Thyroid gland (tissue), 4 donors: Measurements from ENCODE around the gene PDE3B. TPM values are rescaled to one million over a fixed set of nuclear protein-coding genes. Genes with fewer than 3 reads are reported as not detected.
"Not testable (repeated sequence)": the region's sequence is repeated elsewhere in the genome, so short reads cannot be mapped to it uniquely, and the experiment has no call there.

Source experiments
- DNase-seq, 2 donors: peaks; one replicate each; pipeline ENCODE4 v3.0.0-alpha.2; 2019
- H3K27ac ChIP-seq, 3 donors: fragments of 200-600 bp; sonication (generic); 1 replicate in 2 of 3; 2 replicates in 1 of 3; pipeline ENCODE4 v1.5.1; 2016 to 2019; ENCODE audit warnings: mild to moderate bottlenecking in 1 of 3, moderate library complexity in 1 of 3
- H3K27me3 ChIP-seq: fragments of 200-600 bp; sonication (generic); one replicate; pipeline ENCODE4 v1.5.1; 2019
- H3K36me3 ChIP-seq, 2 donors: fragments of 200-600 bp; sonication (generic); one replicate each; pipeline ENCODE4 v1.5.1; 2016 to 2019
- H3K4me1 ChIP-seq, 2 donors: fragments of 200-600 bp; sonication (generic); one replicate each; pipeline ENCODE4 v1.5.1; 2017 to 2019
- H3K4me3 ChIP-seq, 3 donors: fragments of 200-600 bp; sonication (generic); replicated peaks in 1 of 3; 1 replicate in 2 of 3; 2 replicates in 1 of 3; pipeline ENCODE4 v1.5.1; 2016; ENCODE audit warnings: mild to moderate bottlenecking in 1 of 3
- H3K9me3 ChIP-seq: fragments of 200-600 bp; sonication (generic); one replicate; pipeline ENCODE4 v1.5.1; 2017
- POLR2A ChIP-seq, 2 donors: fragments of 450-650 bp; IDR thresholded peaks; one replicate each; pipeline ENCODE4 v1.6.1; 2017; ENCODE audit warnings: antibody characterized with exemption in 2 of 2, mild to moderate bottlenecking in 2 of 2, moderate library complexity in 1 of 2
- WGBS, 2 donors: methylation state at CpG; one replicate each; pipeline ENCODE4 v1.1.5; 2017; 5-methylcytosine and 5-hydroxymethylcytosine counted together
- intact Hi-C: fragments of 100-400 bp; cut with DNase I; formaldehyde crosslinking; loops from one replicate; pipeline ENCODE4 v1.15.1; 2023
- total RNA-seq, 4 donors: library from RNA; depleted of rRNA; stranded (reverse); fragments of >200 nt; gene quantifications; one replicate each; pipeline ENCODE4 v1.2.3, GENCODE V29; 2016
- TF ChIP-seq, protein P1 (sequence below), 6 experiments: fragments of 200-600 bp in 3 of 6; fragments of 450-650 bp in 3 of 6; sonication (generic) in 3 of 6; IDR thresholded peaks; one replicate each; pipeline ENCODE4 v1.5.1; 2016 to 2019; ENCODE audit warnings: antibody characterized with exemption in 6 of 6, mild to moderate bottlenecking in 2 of 6, inconsistent platforms in 1 of 6, moderate library complexity in 1 of 6

PDE3B gene
- total RNA-seq, 4 donors from 2014 or later: 2.0 to 3.9 (median 3.2) TPM

- Histone ChIP-seq H3K9me3 (no peaks in the 10 kb centered on the region), H3K27ac (no peak overlapping the region), H3K27me3 (no peaks in the 10 kb centered on the region), H3K36me3 (no peaks in the 10 kb centered on the region), H3K4me1 (no peaks in the 10 kb centered on the region), H3K4me3 (no peak overlapping the region)
- TF ChIP-seq, protein P1, sequence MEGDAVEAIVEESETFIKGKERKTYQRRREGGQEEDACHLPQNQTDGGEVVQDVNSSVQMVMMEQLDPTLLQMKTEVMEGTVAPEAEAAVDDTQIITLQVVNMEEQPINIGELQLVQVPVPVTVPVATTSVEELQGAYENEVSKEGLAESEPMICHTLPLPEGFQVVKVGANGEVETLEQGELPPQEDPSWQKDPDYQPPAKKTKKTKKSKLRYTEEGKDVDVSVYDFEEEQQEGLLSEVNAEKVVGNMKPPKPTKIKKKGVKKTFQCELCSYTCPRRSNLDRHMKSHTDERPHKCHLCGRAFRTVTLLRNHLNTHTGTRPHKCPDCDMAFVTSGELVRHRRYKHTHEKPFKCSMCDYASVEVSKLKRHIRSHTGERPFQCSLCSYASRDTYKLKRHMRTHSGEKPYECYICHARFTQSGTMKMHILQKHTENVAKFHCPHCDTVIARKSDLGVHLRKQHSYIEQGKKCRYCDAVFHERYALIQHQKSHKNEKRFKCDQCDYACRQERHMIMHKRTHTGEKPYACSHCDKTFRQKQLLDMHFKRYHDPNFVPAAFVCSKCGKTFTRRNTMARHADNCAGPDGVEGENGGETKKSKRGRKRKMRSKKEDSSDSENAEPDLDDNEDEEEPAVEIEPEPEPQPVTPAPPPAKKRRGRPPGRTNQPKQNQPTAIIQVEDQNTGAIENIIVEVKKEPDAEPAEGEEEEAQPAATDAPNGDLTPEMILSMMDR (IDR thresholded peaks at IDR 0.05): no peak
- TF ChIP-seq POLR2A (IDR thresholded peaks at IDR 0.05): no peak
- 52 to 81% methylated on average over 5 of the region's 5 CpGs for WGBS, 2 donors
- no peak for DNase-seq
- intact Hi-C loops: no loop called here
These were observed 99.4 kb downstream of the PDE3B start for GRCh38 chr11:14742849-14743559.

DNA sequence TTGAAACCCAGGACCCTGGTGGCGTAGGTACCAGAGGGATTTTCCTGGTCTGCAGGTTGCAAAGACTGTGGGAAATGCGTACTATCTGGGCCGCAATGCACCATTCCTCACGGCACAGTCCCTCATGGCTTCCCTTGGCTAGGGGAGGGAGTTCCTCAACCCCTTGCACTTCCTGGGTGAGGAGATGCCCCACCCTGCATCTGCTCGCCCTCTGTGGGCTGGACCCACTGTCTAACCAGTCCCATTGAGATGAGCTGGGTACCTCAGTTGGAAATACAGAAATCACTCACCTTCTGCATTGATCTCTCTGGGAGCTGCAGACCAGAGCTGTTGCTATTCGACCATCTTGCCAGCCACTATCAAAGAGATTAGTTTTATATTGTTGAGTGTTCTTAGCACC lies 100.1 kb downstream of the PDE3B start:
- H3K27ac ChIP-seq, H3K27me3 ChIP-seq, H3K9me3 ChIP-seq, H3K36me3 ChIP-seq, DNase-seq, intact Hi-C loops, H3K4me1 ChIP-seq, H3K4me3 ChIP-seq: not testable (repeated sequence)
- 86 to 93% methylated on average over 6 of the region's 6 CpGs for WGBS, 2 donors

DNA sequence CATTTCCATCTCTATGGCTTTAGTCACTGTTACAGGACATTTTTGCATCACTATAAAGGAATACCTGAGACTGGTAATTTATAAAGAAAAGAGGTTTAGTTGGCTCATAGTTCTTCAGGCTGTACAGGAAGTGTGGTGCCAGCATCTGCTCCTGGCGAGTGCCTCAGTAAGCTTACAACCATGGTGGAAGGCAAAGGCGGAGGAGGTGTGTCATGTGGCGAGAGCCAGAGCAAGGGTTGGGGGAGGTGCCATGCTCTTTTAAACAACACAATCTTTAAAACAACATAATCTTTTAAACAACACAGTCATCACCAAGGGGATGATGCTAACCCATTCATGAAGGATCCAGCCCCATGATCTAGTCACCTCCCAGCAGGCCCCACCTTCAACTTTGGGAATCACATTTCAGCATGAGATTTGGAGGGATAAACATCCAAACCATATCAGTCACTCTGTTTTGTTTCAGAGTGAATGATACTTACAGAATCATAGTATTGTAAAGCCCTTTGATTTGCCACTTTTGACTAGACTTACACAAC lies 103.3 kb downstream of the PDE3B start:
- Histone ChIP-seq H3K4me1 (no peaks in the 10 kb centered on the region), H3K4me3 (no peak overlapping the region), H3K9me3 (no peaks in the 10 kb centered on the region), H3K27me3 (no peaks in the 10 kb centered on the region), H3K27ac (no peak overlapping the region), H3K36me3 (no peaks in the 10 kb centered on the region)
- WGBS, 2 donors: 92 to 93% methylated on average over 3 of the region's 3 CpGs
- intact Hi-C loops: no loop called here
- DNase-seq: no peak
- no peak for TF ChIP-seq POLR2A (IDR thresholded peaks at IDR 0.05)
- TF ChIP-seq, protein P1 (IDR thresholded peaks at IDR 0.05): no peak

- TF ChIP-seq, protein P1 (IDR thresholded peaks at IDR 0.05): no peak
- no peak for TF ChIP-seq POLR2A (IDR thresholded peaks at IDR 0.05)
- intact Hi-C loops: no loop called here
- Histone ChIP-seq H3K27ac (no peak overlapping the region), H3K36me3 (no peaks in the 10 kb centered on the region), H3K4me1 (no peaks in the 10 kb centered on the region), H3K27me3 (no peaks in the 10 kb centered on the region), H3K4me3 (no peak overlapping the region), H3K9me3 (no peaks in the 10 kb centered on the region)
- 66 to 85% methylated on average over 1 of the region's 1 CpG for WGBS, 2 donors
- DNase-seq: no peak
These were observed 104.5 kb downstream of the PDE3B start for GRCh38 chr11:14748090-14748489.

- no peak for DNase-seq
- WGBS, 2 donors: 73 to 89% methylated on average over 1 of the region's 1 CpG
- Histone ChIP-seq H3K36me3 (no peaks in the 10 kb centered on the region), H3K9me3 (no peaks in the 10 kb centered on the region), H3K27me3 (no peaks in the 10 kb centered on the region), H3K4me3 (no peak overlapping the region), H3K27ac (no peak overlapping the region), H3K4me1 (no peaks in the 10 kb centered on the region)
- TF ChIP-seq POLR2A (IDR thresholded peaks at IDR 0.05): no peak
- TF ChIP-seq, protein P1 (IDR thresholded peaks at IDR 0.05): no peak
- intact Hi-C loops: no loop called here
These were observed 107.3 kb downstream of the PDE3B start for GRCh38 chr11:14750911-14751310.
